NCI-H1930 (cell line): ENCODE measurements around the gene ZMYND10.

Experiments
- DNase-seq, 2 experiments: peaks; one replicate each; lab custom pipeline; 2025; lab: John Stamatoyannopoulos, UW

The ZMYND10 gene

DNA sequence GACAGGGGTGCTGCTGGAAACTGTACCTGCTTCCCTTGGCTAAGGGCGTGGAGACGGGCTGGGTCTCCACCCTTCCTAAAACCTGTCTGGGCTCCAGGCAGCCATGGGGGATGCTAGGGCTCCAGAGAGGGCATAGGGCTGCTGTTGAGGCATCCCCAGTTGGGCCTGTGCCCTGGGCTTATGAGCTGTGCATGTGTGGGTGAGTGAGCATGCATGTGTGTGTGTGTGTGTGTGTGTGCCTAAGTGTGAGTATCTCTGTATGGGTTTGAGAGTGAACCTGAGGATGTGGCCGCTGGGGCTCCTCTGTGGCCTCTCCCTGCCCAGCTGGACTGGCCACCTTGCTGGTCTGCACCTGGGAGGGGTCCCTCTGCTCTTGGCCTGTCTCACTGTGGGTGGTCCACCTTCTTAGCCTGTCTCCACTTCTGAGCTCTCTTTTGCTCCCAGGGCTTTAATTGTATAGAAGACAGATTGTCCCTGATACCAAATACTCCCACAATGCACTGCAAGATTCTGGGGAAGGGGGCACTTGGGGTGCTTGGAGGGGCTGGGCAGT is 25.7 kb upstream of the ZMYND10 start:
- no peak for DNase-seq

DNA sequence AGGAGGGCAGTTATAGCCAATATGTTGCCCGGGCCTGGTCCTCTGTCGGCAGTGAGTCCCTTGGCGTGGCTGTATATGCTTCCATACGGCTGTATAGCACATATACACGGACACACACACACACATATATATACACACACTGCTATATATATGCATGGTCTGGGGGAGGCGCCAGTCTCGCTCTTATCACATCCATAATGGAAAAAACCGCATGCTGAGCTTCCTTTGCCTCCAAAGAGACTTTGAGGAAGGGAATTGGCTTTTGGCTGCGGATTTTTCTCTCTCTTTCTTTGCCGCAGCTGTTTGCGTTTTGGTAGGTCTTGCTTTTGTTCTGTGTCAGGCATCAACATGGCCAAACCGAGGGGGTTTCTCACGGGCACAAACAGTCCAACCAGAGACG is 25.1 kb upstream of the ZMYND10 start:
- no peak for DNase-seq

DNA sequence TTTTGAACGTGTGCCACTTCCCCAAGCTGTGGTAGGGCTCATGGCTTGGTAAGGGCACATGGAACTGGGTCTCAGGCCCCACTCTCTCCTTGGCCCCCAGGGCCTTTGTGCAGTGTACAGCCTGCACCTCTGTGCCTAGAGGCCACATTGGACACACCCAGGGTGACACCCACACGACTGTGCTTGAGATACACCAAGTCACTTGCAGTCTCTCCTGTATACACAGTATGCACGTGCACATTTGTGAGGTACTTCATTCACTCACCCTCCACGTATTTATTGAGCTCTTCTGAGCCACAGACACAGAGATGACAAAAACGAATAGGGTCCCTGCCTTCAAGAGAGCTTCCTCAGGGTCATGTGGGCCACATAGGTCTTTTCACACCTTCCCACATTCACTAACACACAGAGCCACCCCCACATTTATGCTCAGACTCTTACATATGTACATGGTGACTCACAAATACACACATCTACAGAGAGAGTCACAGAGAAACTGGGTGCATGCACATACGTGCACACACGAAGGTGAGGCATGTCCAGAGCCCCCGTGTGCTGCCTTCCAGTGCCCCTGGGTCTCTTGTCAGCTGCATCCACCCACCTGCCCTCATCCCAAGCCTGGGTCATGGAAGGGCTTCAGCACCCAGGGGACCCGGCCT is 23.6 kb upstream of the ZMYND10 start:
- DNase-seq = no peak

DNA sequence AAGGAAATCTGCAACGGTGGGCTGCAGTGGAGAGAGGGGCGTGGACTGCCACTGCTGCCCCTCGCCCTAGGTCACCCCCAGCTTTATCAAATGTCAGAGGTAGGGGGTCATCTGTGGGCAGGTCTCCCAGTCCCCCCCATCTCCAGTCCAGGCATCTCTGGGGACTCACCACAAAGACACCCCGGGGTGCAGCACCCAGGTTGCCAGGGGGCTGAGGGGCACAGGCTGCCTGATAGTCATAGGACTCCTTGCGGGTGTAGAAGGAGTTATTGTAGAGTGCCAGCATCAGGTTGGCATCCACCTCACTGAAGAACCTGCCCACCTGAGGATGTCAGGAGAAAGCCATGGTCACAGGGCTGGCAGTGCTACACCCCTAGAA is 20.3 kb upstream of the ZMYND10 start:
- DNase-seq = no peak

DNA sequence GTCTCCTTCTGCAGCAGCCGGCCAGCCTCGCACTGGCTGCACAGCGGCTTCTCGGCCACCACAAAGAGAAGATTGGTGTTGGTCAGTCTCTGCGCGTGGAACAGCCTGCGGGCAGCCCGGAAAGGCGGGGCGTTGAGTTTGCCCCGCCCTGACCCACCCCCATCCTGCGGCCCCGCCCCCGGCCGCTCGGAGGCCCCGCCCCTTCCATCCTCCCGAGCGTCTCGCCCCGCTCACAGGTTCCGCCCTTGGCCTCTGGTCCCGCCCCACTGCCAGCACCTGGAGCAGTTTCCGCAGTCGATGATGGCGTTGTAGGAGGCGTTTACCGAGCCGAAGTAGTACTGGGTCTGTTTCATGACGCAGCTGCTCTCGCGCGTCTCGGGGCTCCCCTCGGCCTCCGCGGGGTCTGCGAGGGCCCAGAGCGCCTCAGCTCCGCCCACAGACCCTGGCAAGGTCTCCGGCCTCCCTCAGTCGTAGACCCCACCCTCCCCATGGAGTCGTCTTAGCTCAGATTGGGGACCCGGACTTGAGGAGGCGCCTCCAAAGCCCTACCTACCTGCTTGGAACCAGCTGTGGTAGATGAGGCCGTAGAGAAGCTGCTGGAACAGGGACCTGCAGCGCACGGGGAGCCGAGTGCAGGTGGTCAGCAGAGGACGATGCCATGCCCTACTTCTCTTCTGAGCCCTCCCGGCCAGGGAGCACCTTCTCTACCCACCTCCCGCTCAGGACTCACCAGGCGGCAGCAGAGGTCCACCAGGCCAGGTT is 19.7 kb upstream of the ZMYND10 start:
- no peak for DNase-seq

DNA sequence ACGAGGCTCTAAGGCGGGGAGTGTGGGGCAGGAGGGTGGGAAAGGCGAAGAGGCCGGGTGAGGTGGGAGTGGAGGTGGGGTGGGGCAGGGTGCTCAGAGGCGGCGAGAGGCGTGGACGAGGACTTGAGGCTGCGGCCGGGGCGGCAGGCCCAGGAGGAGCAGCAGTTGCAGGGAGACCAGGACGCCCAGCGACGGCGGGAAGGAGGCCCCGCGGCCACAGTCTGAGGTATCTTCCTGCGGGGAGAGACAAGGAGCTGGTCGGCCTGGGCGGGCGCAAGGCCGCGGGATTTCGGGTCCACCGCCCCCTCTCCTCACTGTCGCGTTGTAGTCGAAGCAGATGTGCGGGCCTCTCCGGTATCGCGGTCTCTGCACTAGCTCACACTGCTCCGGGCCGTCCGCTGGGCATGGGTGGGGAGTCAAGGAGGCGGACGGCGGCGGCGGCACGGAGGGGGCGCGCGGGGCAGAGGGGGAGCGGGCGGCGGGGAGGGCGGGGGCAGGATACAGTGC is 19.1 kb upstream of the ZMYND10 start:
- DNase-seq = no peak

DNA sequence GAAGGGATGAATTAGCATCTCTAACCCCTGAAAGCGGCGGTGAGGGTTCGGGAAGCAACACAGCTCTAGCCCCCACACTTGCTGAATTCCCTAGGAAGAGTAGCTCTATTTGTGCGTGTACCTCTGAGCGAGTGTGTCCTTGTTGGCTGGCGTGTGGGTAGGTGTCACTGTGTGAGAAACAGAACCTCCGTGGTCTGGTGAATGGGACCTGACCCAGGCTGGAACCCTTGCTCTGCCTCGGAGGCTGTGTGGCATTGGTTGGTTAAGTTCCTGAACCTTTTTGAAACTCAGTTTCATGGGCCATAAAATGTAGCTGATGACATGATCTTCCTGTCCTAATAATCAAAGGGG is 14.2 kb upstream of the ZMYND10 start:
- no peak for DNase-seq

DNA sequence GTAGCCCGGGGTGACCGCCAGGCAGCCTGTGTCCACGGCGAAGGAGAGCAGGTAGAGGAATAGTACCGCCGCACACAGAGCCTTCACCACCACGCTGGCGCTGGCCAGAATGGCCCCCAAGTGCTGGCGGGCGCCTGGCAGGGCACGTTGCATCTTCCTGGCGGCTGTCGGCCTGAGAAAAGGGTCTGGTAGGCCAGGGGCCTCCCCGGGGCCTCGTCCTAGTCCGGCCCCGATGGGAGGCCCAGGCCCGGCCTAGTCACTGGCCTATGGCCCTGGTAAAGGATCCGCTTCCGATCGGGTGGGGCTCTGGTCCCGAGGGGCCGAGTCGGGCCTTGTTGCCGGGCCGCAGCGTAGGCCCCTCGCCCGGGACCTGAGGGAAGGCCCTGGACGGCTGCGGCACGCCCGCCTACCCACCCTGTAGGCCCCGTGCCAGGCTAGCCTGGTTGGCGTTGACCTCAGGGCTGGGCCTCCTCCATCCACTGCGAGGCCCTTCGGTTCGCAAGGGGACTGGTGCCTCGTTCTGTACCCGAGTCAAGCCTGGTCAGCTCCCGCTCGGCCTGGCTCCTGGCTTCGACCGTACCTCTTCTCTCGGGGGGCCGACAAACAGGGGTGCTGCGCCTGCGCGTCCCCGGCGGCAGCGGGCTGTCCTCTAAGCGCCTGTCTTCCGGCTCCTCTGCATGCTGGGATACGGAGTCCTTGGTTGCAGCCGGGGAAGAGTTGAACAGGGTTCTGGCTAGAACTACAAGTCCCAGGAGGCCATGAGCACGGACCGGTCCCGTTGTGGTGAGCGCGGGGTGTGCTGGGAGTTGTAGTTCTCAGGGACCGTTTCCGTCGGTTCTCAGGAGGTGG is 13.6 kb upstream of the ZMYND10 start, which contains the start of gene TMEM115:
TSS of gene TMEM115 (minus strand) at position 611 of the 849 bp plus-strand sequence. CDS start at position 153, 458 bp downstream.
- peak; percentile 90 to 94 for DNase-seq

DNA sequence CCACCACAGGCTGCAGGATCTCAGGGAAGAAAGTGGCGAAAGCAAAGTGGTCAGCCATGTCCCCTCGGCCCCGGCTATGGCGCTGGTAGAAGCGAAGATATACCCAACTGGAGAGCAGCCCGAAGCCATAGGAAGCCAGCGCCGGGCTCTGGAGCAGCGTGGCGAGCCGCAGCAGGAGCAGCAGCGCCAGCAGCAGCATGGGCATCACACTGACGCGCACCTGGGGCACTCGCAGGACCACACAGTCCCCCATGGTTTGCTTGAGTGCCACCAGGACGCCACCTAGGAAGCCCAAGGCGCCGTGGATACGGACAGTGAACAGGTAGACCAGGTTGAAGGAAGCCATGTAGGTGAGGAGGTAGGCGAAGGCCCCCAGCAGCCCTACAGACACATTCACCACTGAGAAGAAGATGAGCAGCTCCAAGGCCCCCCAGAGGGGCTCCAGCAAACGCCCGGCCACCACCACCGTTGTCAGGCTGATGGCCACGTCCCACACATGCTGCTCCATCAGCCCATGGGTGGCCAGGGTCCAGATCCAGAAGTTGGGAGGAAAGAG is 12.9 kb upstream of the ZMYND10 start:
- no peak for DNase-seq

DNA sequence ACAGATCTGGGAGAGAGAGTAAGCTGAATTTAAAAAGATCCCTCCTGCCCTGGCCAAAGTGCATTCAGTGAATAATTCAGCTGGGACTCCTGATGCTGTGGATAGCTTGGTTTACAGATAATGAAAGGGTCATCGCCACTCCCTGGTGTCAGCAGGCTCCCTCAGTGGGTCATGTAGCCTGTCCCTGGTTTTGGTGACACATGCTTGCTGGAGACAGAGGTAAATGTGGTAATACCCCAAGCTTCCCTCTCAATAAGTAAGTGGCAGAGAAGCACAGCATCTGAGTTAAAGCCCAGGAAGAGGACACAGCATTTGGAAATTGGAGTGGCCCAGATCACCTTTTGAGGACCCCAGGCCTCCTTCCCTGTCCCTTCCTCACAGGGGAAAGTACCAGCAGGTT is 11.9 kb upstream of the ZMYND10 start:
- DNase-seq = no peak

DNA sequence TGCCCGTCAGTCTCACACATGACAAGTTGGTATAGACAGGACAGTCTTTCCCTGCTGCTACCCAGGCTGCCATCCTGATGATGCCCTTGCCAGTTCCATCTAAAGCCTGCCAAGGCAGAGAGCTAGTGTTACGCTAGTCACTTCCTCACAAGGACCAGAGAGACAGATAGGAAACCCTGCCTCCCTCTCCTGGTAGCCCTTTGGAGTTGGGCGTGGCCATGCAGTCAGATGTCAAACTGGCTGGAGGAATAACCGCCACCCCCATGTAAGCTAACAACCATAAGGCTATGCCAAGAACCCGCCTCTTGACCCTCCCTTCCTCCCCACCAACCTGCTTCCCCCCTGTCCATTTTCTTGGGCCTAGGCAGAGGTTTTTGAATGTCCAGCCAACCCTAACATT is 11.0 kb upstream of the ZMYND10 start:
- no peak for DNase-seq

DNA sequence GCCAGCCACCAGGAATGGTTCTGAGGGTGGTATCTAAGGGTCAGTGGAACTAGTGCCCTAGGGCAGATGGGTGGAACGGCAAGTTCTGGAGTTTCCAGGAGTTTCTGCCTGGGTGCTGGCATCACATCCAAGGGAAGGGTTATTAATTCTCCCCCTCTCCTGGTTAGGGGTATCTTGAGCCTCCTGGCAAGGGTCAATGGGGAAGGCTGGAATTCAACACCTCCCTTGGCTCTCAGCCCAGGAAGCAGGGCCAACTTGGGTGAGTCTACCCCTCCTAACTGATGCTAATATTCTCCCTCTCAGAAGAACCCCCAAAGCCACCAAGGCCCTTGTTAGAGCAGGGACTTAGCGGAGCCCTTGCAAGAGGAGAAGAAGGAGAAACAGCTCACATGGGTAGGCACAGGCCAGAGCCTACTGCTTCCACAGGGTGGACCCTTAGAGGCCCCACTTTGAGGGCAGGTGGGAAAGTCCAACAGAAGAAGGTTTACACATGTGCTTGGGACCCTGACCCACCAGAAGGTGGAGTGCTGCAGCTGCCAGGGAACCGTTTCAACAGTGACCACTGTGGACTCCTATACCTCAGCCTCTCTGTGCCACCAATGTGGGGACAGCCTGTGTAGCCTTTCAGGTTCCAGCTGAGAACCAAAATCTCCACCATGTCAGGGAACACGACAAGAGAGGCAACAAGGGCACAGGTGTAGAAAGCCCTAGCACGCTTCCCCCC is 10.5 kb upstream of the ZMYND10 start:
- DNase-seq = no peak

DNA sequence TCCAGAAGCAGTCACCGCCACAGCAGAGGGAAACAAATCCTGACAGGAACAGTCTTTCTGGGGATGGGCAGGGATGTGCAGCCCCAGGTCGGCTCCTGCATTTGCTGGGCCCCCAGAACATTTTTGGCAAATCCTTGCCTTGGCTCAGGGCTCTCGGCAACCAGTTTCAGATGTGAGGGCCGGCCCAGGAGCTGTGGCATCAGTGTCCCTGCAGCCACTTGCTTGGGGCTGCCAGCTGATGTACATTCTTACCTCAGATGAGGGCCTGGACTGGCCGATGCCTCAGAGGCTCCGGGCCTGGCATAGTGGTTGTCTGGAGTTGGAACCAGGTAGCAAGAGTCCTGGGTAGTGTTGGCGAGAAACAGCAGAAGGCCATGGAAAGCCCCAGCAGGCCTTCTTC is 9.3 kb upstream of the ZMYND10 start:
- no peak for DNase-seq

DNA sequence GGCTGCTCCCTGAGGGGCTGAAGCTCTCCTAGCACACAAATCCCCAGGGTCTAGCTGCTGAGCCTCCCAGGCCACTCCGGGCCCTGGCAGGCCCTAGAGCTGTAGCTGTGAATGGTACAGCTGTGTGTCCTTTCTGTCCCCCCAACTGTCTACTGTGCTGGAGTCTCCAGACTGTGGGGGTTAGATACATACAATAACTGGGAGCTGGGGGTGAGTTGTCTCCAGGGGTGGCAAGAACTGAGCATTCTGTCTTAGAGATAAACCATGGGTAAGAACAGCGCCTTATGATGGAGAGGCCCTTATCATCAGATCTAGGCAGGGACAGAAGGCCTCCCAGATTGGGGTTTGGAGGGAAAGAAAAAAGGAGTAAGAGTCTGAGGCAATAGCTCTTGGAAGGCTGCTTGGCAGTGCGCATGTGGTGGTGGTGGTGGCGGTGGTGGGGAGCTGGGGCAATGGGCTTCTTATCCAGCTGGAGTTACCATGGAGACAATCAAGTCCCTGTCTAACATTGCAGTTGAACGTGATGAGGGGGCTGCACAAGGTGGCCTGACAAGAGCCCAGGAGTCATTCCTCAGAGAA is 8.7 kb upstream of the ZMYND10 start:
- DNase-seq = no peak

DNA sequence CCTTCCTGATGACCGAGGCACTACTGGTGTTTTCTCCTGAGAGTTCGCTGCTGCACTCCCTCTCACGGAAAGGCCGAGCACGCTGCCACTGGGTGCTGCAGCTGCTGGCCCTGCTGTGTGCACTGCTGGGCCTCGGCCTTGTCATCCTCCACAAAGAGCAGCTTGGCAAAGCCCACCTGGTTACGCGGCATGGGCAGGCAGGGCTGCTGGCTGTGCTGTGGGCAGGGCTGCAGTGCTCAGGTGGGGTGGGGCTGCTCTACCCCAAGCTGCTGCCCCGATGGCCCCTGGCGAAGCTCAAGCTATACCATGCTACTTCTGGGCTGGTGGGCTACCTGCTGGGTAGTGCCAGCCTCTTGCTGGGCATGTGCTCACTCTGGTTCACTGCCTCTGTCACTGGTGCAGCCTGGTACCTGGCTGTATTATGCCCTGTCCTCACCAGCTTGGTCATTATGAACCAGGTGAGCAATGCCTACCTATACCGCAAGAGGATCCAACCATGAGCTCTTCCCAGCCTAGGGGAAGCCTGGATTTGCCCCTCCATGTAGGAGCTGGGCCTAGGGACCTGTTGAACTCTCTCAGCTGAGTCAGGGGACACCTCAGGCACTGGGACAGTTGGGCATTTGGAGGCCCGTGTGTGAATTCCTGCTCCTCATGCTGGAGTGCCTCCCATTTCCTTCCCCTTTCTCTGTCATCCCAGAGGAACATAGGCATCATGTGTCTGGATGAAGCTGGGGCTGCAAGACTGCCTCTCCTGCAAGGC is 7.9 kb upstream of the ZMYND10 start:
- DNase-seq = no peak

DNA sequence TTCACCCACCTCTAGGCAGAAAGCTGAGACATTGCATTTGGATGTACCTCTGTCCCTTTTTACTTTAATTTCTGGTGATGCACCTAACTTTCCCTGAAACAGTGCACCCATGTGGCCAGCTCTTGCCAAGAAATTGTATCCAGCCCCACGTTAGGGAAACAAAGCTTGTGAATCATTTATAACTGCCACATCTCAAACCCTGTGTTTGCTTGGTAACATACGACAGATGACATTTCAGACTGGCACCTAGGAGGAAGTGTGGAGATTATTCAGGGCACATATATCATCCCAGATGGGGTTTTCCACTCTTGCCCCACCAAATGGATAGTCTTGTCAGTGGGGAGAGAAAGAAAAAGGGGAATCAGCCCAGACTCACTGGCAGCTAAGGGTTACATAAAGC is 7.2 kb upstream of the ZMYND10 start:
- DNase-seq = no peak

DNA sequence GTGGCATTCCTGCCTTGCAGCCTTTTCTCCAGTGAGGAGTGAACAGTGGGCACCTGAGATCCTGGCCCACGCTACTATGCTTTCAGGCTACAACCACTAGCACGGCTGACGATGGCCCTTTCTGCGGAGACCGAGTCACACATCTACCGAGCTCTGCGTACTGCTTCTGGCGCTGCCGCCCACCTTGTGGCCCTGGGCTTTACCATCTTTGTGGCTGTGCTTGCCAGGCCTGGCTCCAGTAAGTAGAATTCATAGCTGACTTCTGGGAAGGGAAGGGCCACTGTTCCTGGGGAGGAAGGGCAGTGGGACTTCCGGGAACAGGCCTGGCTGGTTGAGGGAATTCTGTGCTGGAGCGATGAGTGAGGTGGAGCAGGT is 5.8 kb upstream of the ZMYND10 start:
- no peak for DNase-seq

DNA sequence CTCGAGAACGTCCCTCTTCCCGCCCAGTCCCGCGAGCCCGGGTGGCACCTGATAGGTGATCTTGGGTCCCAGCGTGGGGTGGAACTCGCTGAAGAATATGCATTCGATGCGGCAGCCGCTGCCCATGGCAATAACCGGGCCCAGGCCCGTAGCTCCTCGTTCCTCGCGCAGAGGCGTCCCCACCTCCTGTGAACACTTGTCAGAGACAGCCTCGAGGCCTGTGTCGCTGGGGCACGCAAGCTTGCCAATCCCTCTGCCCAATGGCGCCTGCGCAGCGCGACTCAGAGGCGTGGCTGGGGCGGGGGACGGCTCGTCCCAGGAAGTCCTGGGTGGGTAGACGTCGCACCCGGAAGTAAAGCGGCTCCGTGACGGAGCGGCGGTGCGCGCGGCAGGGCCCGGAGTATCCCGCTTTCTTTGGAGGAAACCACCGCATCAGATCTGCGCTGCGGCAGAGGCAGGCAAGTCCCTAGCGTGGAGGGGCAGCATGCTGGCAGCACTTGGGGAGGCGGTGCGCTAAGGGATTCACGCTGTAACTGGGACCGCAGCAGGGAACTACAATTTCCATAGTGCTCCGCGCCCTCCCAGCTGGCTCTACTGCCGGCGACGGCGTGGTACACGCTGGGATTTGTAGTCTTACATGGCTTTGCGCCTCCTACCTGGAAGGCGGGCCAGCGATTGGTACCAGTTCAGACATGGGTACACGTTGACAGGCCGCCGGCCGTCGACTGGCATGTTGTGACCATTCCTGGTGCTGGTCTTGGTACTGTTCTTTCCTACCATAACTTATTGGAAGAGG is 5.2 kb upstream of the ZMYND10 start, which contains the start of the genes CYB561D2 and NPRL2:
TSS of gene CYB561D2 (plus strand) at position 336 of the 796 bp plus-strand sequence. CDS start 572 bp downstream, outside the sequence.
TSS of gene NPRL2 (minus strand) at position 249 of the 796 bp plus-strand sequence. CDS start at position 126, 123 bp downstream.
- peak; percentile 77 to 84 for DNase-seq

DNA sequence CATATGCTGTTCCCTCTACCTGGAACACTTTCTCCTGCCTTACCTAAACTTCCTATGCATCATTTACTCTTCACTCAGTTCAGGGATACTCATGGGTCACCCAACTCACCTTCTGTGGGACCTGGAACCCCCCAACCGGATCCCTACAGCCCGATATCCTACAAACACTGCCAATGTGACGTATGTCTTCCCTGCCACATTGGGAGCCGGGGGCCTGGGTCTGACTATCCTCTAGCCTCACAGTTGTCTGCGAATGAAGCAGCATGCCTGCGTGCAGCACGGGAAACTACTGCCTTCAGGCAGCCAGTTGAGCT is 4.6 kb upstream of the ZMYND10 start:
- no peak for DNase-seq
